GM10266 (cell line): ENCODE data around the gene HABP4.

Source experiments
- DNase-seq: peaks from one replicate; pipeline ENCODE4 v3.0.0; 2012; ENCODE audit errors: extremely low spot score
- CTCF ChIP-seq: IDR thresholded peaks from 2 replicates; pipeline ENCODE4 v1.5.1; 2012; ENCODE audit warnings: mild to moderate bottlenecking, low read depth; ENCODE audit not compliant: control insufficient read depth, insufficient read depth; ENCODE audit errors: missing control alignments

Gene HABP4

GRCh38 chr9:96523374-96523773 lies 73.4 kb downstream of the HABP4 start:
- TF ChIP-seq CTCF = no peak
- DNase-seq = no peak

GRCh38 chr9:96524045-96524444 lies 74.1 kb downstream of the HABP4 start:
- DNase-seq = no peak
- TF ChIP-seq CTCF = no peak

GRCh38 chr9:96524764-96525163 lies 74.8 kb downstream of the HABP4 start:
- DNase-seq = no peak
- no peak for TF ChIP-seq CTCF

GRCh38 chr9:96532173-96532572 lies 82.2 kb downstream of the HABP4 start:
- no peak for DNase-seq
- TF ChIP-seq CTCF = no peak

GRCh38 chr9:96540106-96540505 lies 90.1 kb downstream of the HABP4 start:
- no peak for DNase-seq
- TF ChIP-seq CTCF = no peak
